HFFc6 (cell line): ENCODE measurements around the gene GRIN3A. TPM values are rescaled to one million over a fixed set of nuclear protein-coding genes. Genes with fewer than 3 reads are reported as not detected.

Experiments used
- DNase-seq: peaks from one replicate; pipeline ENCODE4 v3.0.0-alpha.2; 2018
- H3K27ac Mint-ChIP-seq: 2 replicates; pipeline ENCODE4 v1.8.0; 2020; ENCODE audit warnings: mild to moderate bottlenecking, mixed read lengths
- H3K27me3 Mint-ChIP-seq: 2 replicates; pipeline ENCODE4 v1.8.0; 2021; ENCODE audit warnings: mild to moderate bottlenecking, moderate library complexity, mixed read lengths; ENCODE audit not compliant: insufficient read depth
- H3K36me3 Mint-ChIP-seq: 2 replicates; pipeline ENCODE4 v1.8.0; 2021; ENCODE audit warnings: low read depth, mixed read lengths
- H3K4me1 Mint-ChIP-seq: 2 replicates; pipeline ENCODE4 v1.8.0; 2020; ENCODE audit warnings: low read depth, mixed read lengths
- H3K4me3 Mint-ChIP-seq: 2 replicates; pipeline ENCODE4 v1.8.0; 2020; ENCODE audit warnings: mild to moderate bottlenecking, moderate library complexity, mixed read lengths
- H3K9me3 Mint-ChIP-seq: 2 replicates; pipeline ENCODE4 v1.8.0; 2020; ENCODE audit warnings: mild to moderate bottlenecking, mixed read lengths
- CTCF ChIP-seq: fragments of 200-600 bp; sonication (generic); IDR thresholded peaks from 2 replicates; pipeline ENCODE4 v1.5.0; 2021; ENCODE audit warnings: antibody characterized with exemption, mild to moderate bottlenecking
- total RNA-seq, 6 experiments: library from RNA; stranded (reverse); fragmentation: NEBNext Ultra II Directional; extraction: Animal tissue kit (Norgen Biotek cat#: 25700); gene quantifications; 2 replicates in 1 of 6; 3 replicates in 5 of 6; pipeline ENCODE4 v1.2.3, GENCODE V29; 2021

Gene GRIN3A
- total RNA-seq, 6 experiments from 2014 or later = not detected

- no peaks in the 10 kb centered on the region; the same call in 1 of the 2 replicates for H3K27me3 Mint-ChIP-seq
- peak; percentile 74 for TF ChIP-seq CTCF
Measured at GRCh38 chr9:101711330-101711941, 27.0 kb downstream of the GRIN3A start.

GRCh38 chr9:101708855-101709254, 29.6 kb downstream of the GRIN3A start:
- Mint-ChIP-seq H3K4me1 (no peaks in the 10 kb centered on the region), H3K27ac (no peak overlapping the region), H3K27me3 (no peaks in the 10 kb centered on the region; the same call in 1 of the 2 replicates), H3K9me3 (peaks cover 5% of the 10 kb centered on the region; the same call in 1 of the 2 replicates), H3K4me3 (no peak overlapping the region), H3K36me3 (no peaks in the 10 kb centered on the region)
- no peak for DNase-seq
- TF ChIP-seq CTCF = no peak

More at GRCh38 chr9:101711330-101711941, 27.0 kb downstream of the GRIN3A start:
- DNase-seq = no peak
- no peaks in the 10 kb centered on the region for H3K4me1 Mint-ChIP-seq
- H3K9me3 Mint-ChIP-seq = 0 out of 2 replicates have a peak, but pooled peaks cover 5% of the 10 kb centered on the region
- no peak overlapping the region for H3K27ac Mint-ChIP-seq
- no peak overlapping the region for H3K4me3 Mint-ChIP-seq
- H3K36me3 Mint-ChIP-seq = no peaks in the 10 kb centered on the region

GRCh38 chr9:101707721-101708120, 30.7 kb downstream of the GRIN3A start:
- Mint-ChIP-seq H3K4me1 (no peaks in the 10 kb centered on the region), H3K9me3 (no peaks in the 10 kb centered on the region; the same call in 1 of the 2 replicates), H3K4me3 (no peak overlapping the region), H3K27me3 (no peaks in the 10 kb centered on the region; the same call in 1 of the 2 replicates), H3K36me3 (no peaks in the 10 kb centered on the region), H3K27ac (no peak overlapping the region)
- no peak for TF ChIP-seq CTCF
- no peak for DNase-seq

DNA sequence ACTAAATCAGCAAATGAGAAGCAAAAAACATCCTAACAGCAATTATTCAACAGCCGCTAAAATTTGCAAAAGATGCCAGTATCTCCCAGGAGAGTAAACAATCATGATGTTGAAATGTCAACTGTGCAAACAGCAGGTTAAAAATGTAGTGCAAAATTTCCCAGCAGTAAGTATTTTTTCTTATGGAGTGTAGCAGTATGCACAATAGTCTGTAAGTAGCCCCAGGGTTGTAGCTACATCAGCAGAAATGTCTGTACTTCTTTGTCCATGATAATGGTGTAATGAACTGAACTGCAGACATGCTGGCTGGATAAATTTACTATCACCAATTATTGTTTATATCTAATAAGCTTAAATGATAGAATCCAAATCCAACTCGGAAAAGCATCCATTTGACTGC, 31.4 kb downstream of the GRIN3A start:
- no peaks in the 10 kb centered on the region; the same call in 1 of the 2 replicates for H3K27me3 Mint-ChIP-seq
- DNase-seq = no peak
- H3K9me3 Mint-ChIP-seq = no peaks in the 10 kb centered on the region; the same call in 1 of the 2 replicates
- H3K4me3 Mint-ChIP-seq = no peak overlapping the region
- no peak for TF ChIP-seq CTCF
- H3K4me1 Mint-ChIP-seq = no peaks in the 10 kb centered on the region
- no peaks in the 10 kb centered on the region for H3K36me3 Mint-ChIP-seq
- no peak overlapping the region for H3K27ac Mint-ChIP-seq

GRCh38 chr9:101706261-101706798, 32.1 kb downstream of the GRIN3A start:
- H3K4me1 Mint-ChIP-seq = no peaks in the 10 kb centered on the region
- TF ChIP-seq CTCF = no peak

More at GRCh38 chr9:101706261-101706798, 32.1 kb downstream of the GRIN3A start:
- H3K4me3 Mint-ChIP-seq = no peak overlapping the region
- no peaks in the 10 kb centered on the region for H3K36me3 Mint-ChIP-seq
- no peaks in the 10 kb centered on the region; the same call in 1 of the 2 replicates for H3K9me3 Mint-ChIP-seq
- H3K27me3 Mint-ChIP-seq = no peaks in the 10 kb centered on the region
- DNase-seq = no peak
- H3K27ac Mint-ChIP-seq = no peak overlapping the region
